ENCODE measurements around the gene TSNAXIP1. TPM values are rescaled to one million over a fixed set of nuclear protein-coding genes. Genes with fewer than 3 reads are reported as not detected.
A peak's percentile ranks its signal among the peaks of the same experiment; 100 is the strongest.

The TSNAXIP1 gene
- total RNA-seq, 5 donors from 2014 or later (not counting 1 experiment from before 2014, with no cell fraction given), result 0.30 to 0.45 (median 0.37) TPM

- Mint-ChIP-seq H3K4me3 (peak overlapping the region; percentile 94 to 97 (median 96)), H3K36me3 (no peaks in the 10 kb centered on the region), H3K27me3 (no peaks in the 10 kb centered on the region), H3K4me1 (peaks cover 38 to 47% (median 46%) of the 10 kb centered on the region in 3 donors), H3K27ac (peak overlapping the region; percentile 96 to 97), H3K9me3 (no peaks in the 10 kb centered on the region)
- DNase-seq, result peak in 4 of 35 experiments; percentile 52 to 69 (median 56)
- ChIA-PET CTCF (interaction anchor here (0.6 to 1.1 kb wide), 3 partner anchors 24 to 36 kb away, joined by 3 to 4 read pairs (median 3); partner anchors contain the start of gene TSNAXIP1 (in 1 of the 2)), POLR2A (interaction anchor here in 1 of 2 donors (0.7 kb wide), 1 partner anchor 35 kb away, joined by 5 read pairs; no protein-coding TSS in a partner anchor)
- Histone ChIP-seq H3K27me3 (replicated peaks in 1 of 2; ENCODE audit: control insufficient read depth in 2 of 2, extremely low read depth in 1 of 2, insufficient read depth in 2 of 2, low read length in 1 of 2) (no peaks in the 10 kb centered on the region), H3K4me1 (ENCODE audit: control insufficient read depth in 1 of 2, extremely low read depth in 1 of 2, insufficient read depth in 2 of 2, low read length in 2 of 2) (peaks cover 38 to 58% of the 10 kb centered on the region in 2 experiments), H3K4me3 (ENCODE audit: control insufficient read depth in 1 of 2, extremely low read depth in 1 of 2, low read length in 1 of 2) (peak overlapping the region; percentile 78 to 97), H3K36me3 (ENCODE audit: control insufficient read depth in 2 of 2, extremely low read depth in 1 of 2, insufficient read depth in 1 of 2, low read length in 1 of 2) (no peaks in the 10 kb centered on the region), H3K27ac (ENCODE audit: low read length) (peak overlapping the region; percentile 48), H3K9me3 (no peaks in the 10 kb centered on the region)
- 0% methylated on average over 10 of the region's 11 CpGs for WGBS (ENCODE audit: insufficient coverage)
- ATAC-seq (replicated peaks in 1 of 4), result peak in 2 of 4 experiments; percentile 1 to 4
Observed at GRCh38 chr16:67843343-67843765, 36.7 kb downstream of the TSNAXIP1 start.

DNA sequence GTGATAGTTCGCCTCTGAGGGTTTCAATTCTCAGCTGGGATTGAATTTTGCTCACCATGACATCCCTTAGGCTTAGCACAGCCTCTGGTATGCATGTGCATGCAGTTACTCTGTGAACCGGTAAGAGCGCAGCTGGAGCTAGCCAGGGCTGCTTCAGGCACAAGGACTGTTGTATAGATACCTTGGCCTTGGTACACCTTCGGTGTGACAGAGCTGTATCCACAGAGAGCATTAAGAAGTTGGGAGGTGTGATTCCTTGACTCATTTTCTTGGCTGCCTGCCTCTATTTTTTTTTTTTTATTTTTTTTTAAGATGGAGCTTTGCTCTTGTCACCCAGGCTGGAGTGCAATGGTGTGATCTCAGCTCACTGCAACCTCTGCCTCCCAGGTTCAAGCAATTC, 37.8 kb downstream of the TSNAXIP1 start:
- Histone ChIP-seq H3K4me3 (ENCODE audit: control insufficient read depth in 1 of 2, extremely low read depth in 1 of 2, low read length in 1 of 2) (no peak overlapping the region), H3K36me3 (ENCODE audit: control insufficient read depth in 2 of 2, extremely low read depth in 1 of 2, insufficient read depth in 1 of 2, low read length in 1 of 2) (no peaks in the 10 kb centered on the region), H3K9me3 (no peaks in the 10 kb centered on the region), H3K27ac (ENCODE audit: low read length) (peak overlapping the region; percentile 48), H3K4me1 (ENCODE audit: control insufficient read depth in 1 of 2, extremely low read depth in 1 of 2, insufficient read depth in 2 of 2, low read length in 2 of 2) (peaks cover 38 to 66% of the 10 kb centered on the region in 2 experiments), H3K27me3 (replicated peaks in 1 of 2; ENCODE audit: control insufficient read depth in 2 of 2, extremely low read depth in 1 of 2, insufficient read depth in 2 of 2, low read length in 1 of 2) (no peaks in the 10 kb centered on the region)
- 100% methylated on average over 1 of the region's 4 CpGs for WGBS (ENCODE audit: insufficient coverage)
- no peak for ATAC-seq (replicated peaks in 1 of 4)
- H3K27ac Mint-ChIP-seq, result peak overlapping the region; percentile 96 to 97
- ChIA-PET POLR2A (interaction anchor here in 1 of 2 donors (0.6 kb wide), 1 partner anchor 323 kb away, joined by 6 read pairs; no protein-coding TSS in a partner anchor), CTCF (interaction anchor here (0.5 to 1.5 kb wide), 7 partner anchors 12 to 286 kb away, joined by 3 to 5 read pairs (median 4); partner anchors contain the start of genes RANBP10 (in 1 of the 2) and TSNAXIP1 (in 1 of the 2))
- no peak for DNase-seq
- H3K27me3 Mint-ChIP-seq, result no peaks in the 10 kb centered on the region
- peak overlapping the region; percentile 94 to 97 (median 96) for H3K4me3 Mint-ChIP-seq
- no peaks in the 10 kb centered on the region for H3K9me3 Mint-ChIP-seq
- no peaks in the 10 kb centered on the region for H3K36me3 Mint-ChIP-seq
- peaks cover 42 to 53% (median 51%) of the 10 kb centered on the region in 3 donors for H3K4me1 Mint-ChIP-seq

DNA sequence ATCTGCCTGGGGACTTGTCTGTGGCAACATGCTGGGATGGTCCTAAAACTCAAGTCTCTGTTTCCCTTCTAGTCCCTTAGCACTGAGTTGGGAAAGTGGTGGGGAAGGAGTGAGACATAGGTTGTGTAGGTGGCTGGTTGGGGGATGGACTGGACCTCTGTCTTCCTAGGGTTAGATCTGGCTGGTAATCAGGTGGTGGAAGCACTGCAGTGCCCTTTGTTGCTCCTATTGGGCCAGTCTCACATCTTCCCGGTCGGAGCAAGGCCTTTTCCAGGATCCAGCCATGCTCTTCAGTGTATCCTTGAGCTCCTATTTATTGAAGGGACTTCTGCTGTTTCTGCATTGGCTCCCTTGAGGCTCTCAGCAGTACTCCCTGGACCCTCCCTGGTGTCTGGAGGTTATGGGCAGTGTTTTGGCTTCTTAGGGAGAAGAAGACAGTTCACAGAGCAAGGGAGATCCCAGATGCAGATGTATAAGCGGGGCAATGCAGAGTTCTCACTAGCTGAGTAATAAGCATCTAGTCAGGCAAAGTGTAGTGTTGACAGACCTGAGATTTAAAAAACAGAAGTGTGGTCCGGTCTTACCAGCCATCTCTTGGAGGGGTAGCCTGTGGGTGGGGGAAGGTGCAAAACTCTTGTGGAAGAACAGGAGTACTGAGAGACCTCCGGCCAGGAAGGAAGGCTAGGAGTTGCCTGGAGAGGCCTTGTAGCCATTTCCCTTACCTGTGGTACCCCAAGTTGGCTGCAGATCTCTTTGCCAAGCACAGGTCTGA, 38.8 kb downstream of the TSNAXIP1 start:
- H3K4me3 Mint-ChIP-seq, result peak overlapping the region; percentile 84 to 97 (median 84)
- H3K9me3 Mint-ChIP-seq, result no peaks in the 10 kb centered on the region
- peaks cover 2% of the 10 kb centered on the region in 2 donors for H3K36me3 ChIP-seq (ENCODE audit: control insufficient read depth in 2 of 2, extremely low read depth in 1 of 2, insufficient read depth in 1 of 2, low read length in 1 of 2)
- ATAC-seq (replicated peaks in 1 of 4) (no peak), DNase-seq (peak in 1 of 35 experiments; percentile 17)
- H3K4me3 ChIP-seq (ENCODE audit: control insufficient read depth in 1 of 2, extremely low read depth in 1 of 2, low read length in 1 of 2), result peak overlapping the region; percentile 77 to 80
- CTCF ChIA-PET, result interaction anchor here in 1 of 2 donors (0.6 to 1.5 kb wide), 5 partner anchors 11 to 598 kb away, joined by 3 to 5 read pairs (median 4); partner anchors contain the start of genes RANBP10 and TSNAXIP1
- peak overlapping the region; percentile 90 to 92 for H3K27ac Mint-ChIP-seq
- H3K27me3 Mint-ChIP-seq, result no peaks in the 10 kb centered on the region
- 80% methylated on average over 4 of the region's 5 CpGs for WGBS (ENCODE audit: insufficient coverage)
- POLR2A ChIA-PET, result no interaction called here
- no peaks in the 10 kb centered on the region for H3K36me3 Mint-ChIP-seq
- H3K4me1 Mint-ChIP-seq, result peaks cover 51 to 55% (median 54%) of the 10 kb centered on the region in 3 donors
- H3K27me3 ChIP-seq (replicated peaks in 1 of 2; ENCODE audit: control insufficient read depth in 2 of 2, extremely low read depth in 1 of 2, insufficient read depth in 2 of 2, low read length in 1 of 2), result no peaks in the 10 kb centered on the region
- peak overlapping the region; percentile 67 for H3K27ac ChIP-seq (ENCODE audit: low read length)
- no peaks in the 10 kb centered on the region for H3K9me3 ChIP-seq
- H3K4me1 ChIP-seq (ENCODE audit: control insufficient read depth in 1 of 2, extremely low read depth in 1 of 2, insufficient read depth in 2 of 2, low read length in 2 of 2), result peaks cover 38 to 66% of the 10 kb centered on the region in 2 experiments

GRCh38 chr16:67846063-67846319, 39.3 kb downstream of the TSNAXIP1 start:
- peak overlapping the region; percentile 90 to 92 for H3K27ac Mint-ChIP-seq
- Histone ChIP-seq H3K36me3 (ENCODE audit: control insufficient read depth in 2 of 2, extremely low read depth in 1 of 2, insufficient read depth in 1 of 2, low read length in 1 of 2) (peaks cover 2 to 6% of the 10 kb centered on the region in 2 donors), H3K27me3 (replicated peaks in 1 of 2; ENCODE audit: control insufficient read depth in 2 of 2, extremely low read depth in 1 of 2, insufficient read depth in 2 of 2, low read length in 1 of 2) (no peaks in the 10 kb centered on the region), H3K4me1 (ENCODE audit: control insufficient read depth in 1 of 2, extremely low read depth in 1 of 2, insufficient read depth in 2 of 2, low read length in 2 of 2) (peaks cover 38 to 66% of the 10 kb centered on the region in 2 experiments), H3K9me3 (no peaks in the 10 kb centered on the region), H3K27ac (ENCODE audit: low read length) (peak overlapping the region; percentile 67), H3K4me3 (ENCODE audit: control insufficient read depth in 1 of 2, extremely low read depth in 1 of 2, low read length in 1 of 2) (peak overlapping the region; percentile 77 to 80)
- H3K36me3 Mint-ChIP-seq, result no peaks in the 10 kb centered on the region
- WGBS (ENCODE audit: insufficient coverage), result no CpG with 5 or more reads among the region's 2 CpGs
- H3K9me3 Mint-ChIP-seq, result no peaks in the 10 kb centered on the region
- CTCF ChIA-PET, result interaction anchor here in 1 of 2 donors (0.7 to 1.5 kb wide), 3 partner anchors 30 to 598 kb away, joined by 3 to 5 read pairs (median 4); partner anchors contain the start of genes RANBP10 and TSNAXIP1
- peaks cover 51 to 55% (median 54%) of the 10 kb centered on the region in 3 donors for H3K4me1 Mint-ChIP-seq
- peak overlapping the region; percentile 84 to 97 (median 84) for H3K4me3 Mint-ChIP-seq
- POLR2A ChIA-PET, result no interaction called here
- no peak for ATAC-seq (replicated peaks in 1 of 4)
- DNase-seq, result no peak
- no peaks in the 10 kb centered on the region for H3K27me3 Mint-ChIP-seq

GRCh38 chr16:67846320-67847063, 39.8 kb downstream of the TSNAXIP1 start, which contains the start of gene NUTF2:
Gene NUTF2, plus strand, starts transcription at chr16:67846933. Its CDS starts 18,198 bp downstream, at chr16:67865131.
- peak within 1 kb of the TSS; percentile 90 to 92 for H3K27ac Mint-ChIP-seq
- no peaks in the 10 kb centered on the region for H3K36me3 Mint-ChIP-seq
- Histone ChIP-seq H3K4me1 (ENCODE audit: control insufficient read depth in 1 of 2, extremely low read depth in 1 of 2, insufficient read depth in 2 of 2, low read length in 2 of 2) (peaks cover 38 to 62% of the 10 kb centered on the region in 2 experiments), H3K4me3 (ENCODE audit: control insufficient read depth in 1 of 2, extremely low read depth in 1 of 2, low read length in 1 of 2) (peak within 1 kb of the TSS; percentile 77 to 86), H3K9me3 (no peaks in the 10 kb centered on the region), H3K36me3 (ENCODE audit: control insufficient read depth in 2 of 2, extremely low read depth in 1 of 2, insufficient read depth in 1 of 2, low read length in 1 of 2) (peaks cover 2 to 6% of the 10 kb centered on the region in 2 donors), H3K27ac (ENCODE audit: low read length) (peak within 1 kb of the TSS; percentile 67), H3K27me3 (replicated peaks in 1 of 2; ENCODE audit: control insufficient read depth in 2 of 2, extremely low read depth in 1 of 2, insufficient read depth in 2 of 2, low read length in 1 of 2) (no peaks in the 10 kb centered on the region)
- no peaks in the 10 kb centered on the region for H3K27me3 Mint-ChIP-seq
- H3K4me1 Mint-ChIP-seq, result peaks cover 48 to 53% (median 51%) of the 10 kb centered on the region in 3 donors
- WGBS (ENCODE audit: insufficient coverage), result 1% methylated on average over 12 of the region's 57 CpGs
- peak; percentile 62 to 72 (median 67) for ATAC-seq (replicated peaks in 1 of 4)
- peak within 1 kb of the TSS; percentile 84 to 97 (median 85) for H3K4me3 Mint-ChIP-seq
- ChIA-PET POLR2A (no interaction called here), CTCF (interaction anchor here in 1 of 2 donors (1.4 kb wide), 2 partner anchors 30 to 40 kb away, joined by 4 to 5 read pairs; partner anchors contain the start of genes RANBP10 and TSNAXIP1)
- no peaks in the 10 kb centered on the region for H3K9me3 Mint-ChIP-seq
- peak; percentile 89 to 97 (median 94) for DNase-seq

Data from T-cell (primary cell).